HCT116 (cell line): Measurements from ENCODE around the gene SIK3. TPM values are rescaled to one million over a fixed set of nuclear protein-coding genes. Genes with fewer than 3 reads are reported as not detected.
"Not testable (repeated sequence)": the region's sequence is repeated elsewhere in the genome, so short reads cannot be mapped to it uniquely, and the experiment has no call there.

Source experiments
- ATAC-seq: fragments of 200-7000 bp; cut with Tn5 transposase; 2 replicates; pipeline ENCODE4 v1.9.1; 2020; ENCODE audit warnings: mild to moderate bottlenecking, moderate library complexity
- BruUV-seq: library from RNA; stranded (reverse); fragments of 400-500 nt; replicated peaks from 2 replicates; lab custom pipeline; 2021; lab: Mats Ljungman, UMichigan
- CTCF ChIA-PET: fragments of 300-600 bp; sonication (Branson Sonifier 250); formaldehyde crosslinking; loops from one replicate; lab custom pipeline; 2021; ENCODE audit warnings: antibody characterized with exemption; lab: Charles Lee
- POLR2A ChIA-PET: fragments of 300-600, 350-600 bp; sonication (Branson Sonifier 250); formaldehyde crosslinking; loops from one replicate; lab custom pipeline; 2021; ENCODE audit warnings: antibody characterized with exemption; lab: Charles Lee
- RAD21 ChIA-PET, 2 experiments: fragments of 300-600 bp; sonication (Branson Sonifier 250); formaldehyde crosslinking; loops; one replicate each; lab custom pipeline; 2023; ENCODE audit warnings: low total read pairs in 2 of 2; ENCODE audit not compliant: uncharacterized antibody in 2 of 2, unreplicated experiment in 2 of 2, low non-redundant PET in 1 of 2; lab: Charles Lee
- DNase-seq: peaks from one replicate; pipeline ENCODE4 v3.0.0-alpha.2; 2010; ENCODE audit warnings: low read depth, low spot score
- H2AFZ ChIP-seq: fragments of 200-600 bp; shearing (Covaris generic), sonication (generic); 2 replicates; pipeline ENCODE4 v1.6.1; 2017; ENCODE audit warnings: low read depth, mixed run types, mixed read lengths, antibody characterized with exemption, low read length; ENCODE audit not compliant: poor library complexity, severe bottlenecking
- H3K27ac ChIP-seq: 2 replicates; pipeline ENCODE4 v1.5.1; 2012; ENCODE audit warnings: low read depth, low read length
- H3K27me3 ChIP-seq: fragments of 200-600 bp; sonication (generic); 2 replicates; pipeline ENCODE4 v1.6.1; 2016; ENCODE audit warnings: mixed run types, low read length, mixed read lengths; ENCODE audit not compliant: insufficient read depth
- H3K36me3 ChIP-seq, 2 experiments: fragments of 200-500 bp in 1 of 2; fragments of 200-600 bp in 1 of 2; sonication (Bioruptor generic) in 1 of 2; sonication (generic) in 1 of 2; 2 replicates each; pipeline versions ENCODE4 v1.5.1 to v1.6.1; 2014 to 2016; ENCODE audit warnings: low read length in 2 of 2, inconsistent platforms in 1 of 2, mixed read lengths in 1 of 2, mixed run types in 1 of 2; ENCODE audit not compliant: insufficient read depth in 2 of 2, control insufficient read depth in 1 of 2
- H3K4me1 ChIP-seq, 2 experiments: fragments of 200-600 bp in 1 of 2; sonication (generic) in 1 of 2; 2 replicates each; pipeline versions ENCODE4 v1.5.1 to v1.6.1; 2012 to 2017; ENCODE audit warnings: low read length in 2 of 2, inconsistent platforms in 1 of 2, mild to moderate bottlenecking in 1 of 2, mixed read lengths in 1 of 2, mixed run types in 1 of 2, moderate library complexity in 1 of 2; ENCODE audit not compliant: insufficient read depth in 2 of 2, control insufficient read depth in 1 of 2
- H3K4me2 ChIP-seq: fragments of 200-600 bp; sonication (generic); 2 replicates; pipeline ENCODE4 v1.6.1; 2017; ENCODE audit warnings: mixed run types, low read length, mixed read lengths
- H3K4me3 ChIP-seq, 2 experiments: fragments of 200-600 bp in 1 of 2; sonication (generic) in 1 of 2; replicated peaks in 1 of 2; 2 replicates each; pipeline ENCODE4 v1.5.1; 2011 to 2016; ENCODE audit warnings: low read length in 2 of 2, control low read depth in 1 of 2, low read depth in 1 of 2, mild to moderate bottlenecking in 1 of 2, mixed read lengths in 1 of 2, mixed run types in 1 of 2
- H3K79me2 ChIP-seq: fragments of 200-600 bp; sonication (generic); 2 replicates; pipeline ENCODE4 v1.6.1; 2017; ENCODE audit warnings: mild to moderate bottlenecking, mixed run types, low read length, moderate library complexity, mixed read lengths; ENCODE audit not compliant: insufficient read depth
- H3K9ac ChIP-seq: fragments of 200-600 bp; sonication (generic); 2 replicates; pipeline ENCODE4 v1.6.1; 2016; ENCODE audit warnings: low read length, mixed read lengths
- H3K9me2 ChIP-seq: fragments of 200-600 bp; sonication (generic), shearing (Covaris generic); 2 replicates; pipeline ENCODE4 v1.6.1; 2017; ENCODE audit warnings: mixed run types, mild to moderate bottlenecking, moderate library complexity; ENCODE audit not compliant: insufficient read depth
- H3K9me3 ChIP-seq, 2 experiments: fragments of 200-500 bp in 1 of 2; fragments of 200-600 bp in 1 of 2; sonication (Bioruptor generic) in 1 of 2; sonication (generic) in 1 of 2; 2 replicates each; pipeline ENCODE4 v1.6.1; 2014 to 2017; ENCODE audit warnings: low read length in 2 of 2, mixed read lengths in 2 of 2, inconsistent platforms in 1 of 2, low read depth in 1 of 2, mild to moderate bottlenecking in 1 of 2, mixed run types in 1 of 2, moderate library complexity in 1 of 2; ENCODE audit not compliant: control insufficient read depth in 1 of 2, insufficient read depth in 1 of 2
- H4K20me1 ChIP-seq: fragments of 200-600 bp; sonication (generic), shearing (Covaris generic); 2 replicates; pipeline ENCODE4 v1.6.1; 2017; ENCODE audit warnings: mixed run types, mild to moderate bottlenecking, moderate library complexity; ENCODE audit not compliant: insufficient read depth
- ATF3 ChIP-seq: IDR thresholded peaks from 2 replicates; pipeline ENCODE4 v1.6.1; 2012
- CBX3 ChIP-seq: IDR thresholded peaks from 2 replicates; pipeline ENCODE4 v1.6.1; 2012; ENCODE audit warnings: low read depth
- EZH2 ChIP-seq: fragments of 200-600 bp; sonication (generic); IDR thresholded peaks from 2 replicates; pipeline ENCODE4 v1.6.1; 2017; ENCODE audit warnings: antibody characterized with exemption, mixed run types
- FOSL1 ChIP-seq: IDR thresholded peaks from 2 replicates; pipeline ENCODE4 v1.6.1; 2012; ENCODE audit warnings: low read depth
- JUND ChIP-seq: IDR thresholded peaks from 2 replicates; pipeline ENCODE4 v1.6.1; 2012
- POLR2A ChIP-seq: IDR thresholded peaks from 2 replicates; pipeline ENCODE4 v1.7.0; 2011; ENCODE audit warnings: borderline replicate concordance; ENCODE audit not compliant: insufficient read depth, insufficient read length; ENCODE audit errors: extremely low read depth
- POLR2AphosphoS5 ChIP-seq: IDR thresholded peaks from 2 replicates; pipeline ENCODE4 v1.6.1; 2011; ENCODE audit warnings: mild to moderate bottlenecking, low read depth, low read length, moderate library complexity
- SIN3A ChIP-seq: IDR thresholded peaks from 2 replicates; pipeline ENCODE4 v1.6.1; 2012; ENCODE audit warnings: low read depth
- SP1 ChIP-seq: IDR thresholded peaks from 2 replicates; pipeline ENCODE4 v1.6.1; 2012; ENCODE audit warnings: low read depth
- ZNF274 ChIP-seq: fragments of 200-500 bp; sonication (Bioruptor generic); IDR thresholded peaks from 2 replicates; pipeline ENCODE4 v1.6.1; 2014; ENCODE audit warnings: mild to moderate bottlenecking, low read depth, low read length, inconsistent platforms
- intact Hi-C: fragments of 100-400 bp; cut with micrococcal nuclease; formaldehyde crosslinking; loops from 2 replicates; pipeline ENCODE4 v1.10.0; 2022
- total RNA-seq: library from RNA; stranded (reverse); gene quantifications from one replicate; pipeline ENCODE4 v1.2.1, GENCODE V29; 2021; ENCODE audit not compliant: unreplicated experiment
- TF ChIP-seq, protein P1 (sequence below): IDR thresholded peaks from 2 replicates; pipeline ENCODE4 v1.6.1; 2012

Gene SIK3
- total RNA-seq, 1 experiment from 2014 or later, result 21.0 TPM

DNA sequence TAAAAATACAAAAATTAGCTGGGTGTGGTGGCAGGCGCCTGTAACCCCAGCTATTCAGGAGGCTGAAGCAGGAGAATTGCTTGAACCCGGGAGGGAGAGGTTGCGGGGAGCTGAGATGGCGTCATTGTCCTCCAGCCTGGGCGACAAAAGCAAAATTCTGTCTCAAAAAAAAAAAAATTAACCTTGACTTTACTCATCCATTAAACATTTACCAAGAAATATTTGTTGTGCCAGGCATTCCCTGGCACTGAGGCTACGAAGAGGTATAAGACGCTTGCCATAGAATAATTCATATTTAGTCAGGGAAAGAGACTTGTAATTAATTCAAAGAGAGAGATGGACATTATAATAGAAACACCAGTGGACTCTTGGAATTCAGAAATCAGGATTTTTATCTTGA is 32.7 kb upstream of the SIK3 start:
- no peaks in the 10 kb centered on the region for H3K79me2 ChIP-seq
- RAD21 ChIA-PET, result no interaction called here

GRCh38 chr11:117130396-117130795 is 32.2 kb upstream of the SIK3 start:
- DNase-seq, intact Hi-C loops, H3K36me3 ChIP-seq, H3K79me2 ChIP-seq, H3K27me3 ChIP-seq, H3K4me3 ChIP-seq, ATAC-seq, BruUV-seq, H3K9ac ChIP-seq, H4K20me1 ChIP-seq, H3K4me2 ChIP-seq, RAD21 ChIA-PET, H3K9me2 ChIP-seq, H3K9me3 ChIP-seq, H2AFZ ChIP-seq, H3K27ac ChIP-seq, POLR2A ChIA-PET: not testable (repeated sequence)
- peaks cover 0 to 11% of the 10 kb centered on the region in 2 experiments; a peak in 2 of 4 replicates for H3K4me1 ChIP-seq
- CTCF ChIA-PET, result interaction anchor here (0.7 kb wide), 1 partner anchor 309 kb away, joined by 3 read pairs; no protein-coding TSS in a partner anchor

More for the DNA sequence above, 32.7 kb upstream of the SIK3 start:
- DNase-seq (no peak), ATAC-seq (no peak)
- no peak for TF ChIP-seq SIN3A
- no peak for TF ChIP-seq SP1
- no peak for TF ChIP-seq JUND
- no peak for TF ChIP-seq FOSL1
- TF ChIP-seq ATF3, result no peak
- no peak for TF ChIP-seq ZNF274
- TF ChIP-seq, protein P1, sequence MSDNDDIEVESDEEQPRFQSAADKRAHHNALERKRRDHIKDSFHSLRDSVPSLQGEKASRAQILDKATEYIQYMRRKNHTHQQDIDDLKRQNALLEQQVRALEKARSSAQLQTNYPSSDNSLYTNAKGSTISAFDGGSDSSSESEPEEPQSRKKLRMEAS, result no peak
- TF ChIP-seq EZH2, result no peak
- no peak for TF ChIP-seq POLR2A
- no peak for TF ChIP-seq CBX3
- no peak for TF ChIP-seq POLR2AphosphoS5
- Histone ChIP-seq H4K20me1 (no peaks in the 10 kb centered on the region), H3K9me3 (no peaks in the 10 kb centered on the region), H3K27me3 (no peaks in the 10 kb centered on the region), H3K9ac (no peak overlapping the region), H3K4me3 (no peak overlapping the region), H3K9me2 (no peaks in the 10 kb centered on the region), H3K36me3 (no peaks in the 10 kb centered on the region), H3K4me1 (peaks cover 0 to 8% of the 10 kb centered on the region in 2 experiments; a peak in 2 of 4 replicates), H2AFZ (no peak overlapping the region), H3K4me2 (no peak overlapping the region), H3K27ac (no peak overlapping the region)
- no TSS peak for BruUV-seq
- ChIA-PET CTCF (no interaction called here), POLR2A (no interaction called here)
- intact Hi-C loops, result no loop called here
